Heart left ventricle (tissue), 16 donors: ENCODE data around the gene R3HDM2. TPM values are rescaled to one million over a fixed set of nuclear protein-coding genes. Genes with fewer than 3 reads are reported as not detected.
A peak's percentile ranks its signal among the peaks of the same experiment; 100 is the strongest.

ENCODE experiments used
- ATAC-seq, 4 donors: fragments of 200-7000 bp; cut with Tn5 transposase; one replicate each; pipeline ENCODE4 v1.9.1; 2020 to 2022; ENCODE audit warnings: moderate library complexity in 4 of 4, mild to moderate bottlenecking in 3 of 4, moderate number of reproducible peaks in 1 of 4
- DNase-seq, 5 donors: peaks; one replicate each; pipeline ENCODE4 v3.0.0-alpha.2; 2020
- H3K27ac ChIP-seq, 12 donors: fragments of 200-600 bp; sonication (generic) in 4 of 12; one replicate each; pipeline versions ENCODE4 v1.5.0 to v1.8.0; 2016 to 2022; ENCODE audit warnings: mild to moderate bottlenecking in 2 of 12
- H3K27me3 ChIP-seq, 9 donors: fragments of 200-600 bp; sonication (generic) in 2 of 9; one replicate each; pipeline versions ENCODE4 v1.5.1 to v1.8.0; 2016 to 2022; ENCODE audit warnings: mild to moderate bottlenecking in 3 of 9
- H3K36me3 ChIP-seq, 9 donors: fragments of 200-600 bp; sonication (generic) in 2 of 9; one replicate each; pipeline versions ENCODE4 v1.5.0 to v1.8.0; 2018 to 2022; ENCODE audit warnings: mild to moderate bottlenecking in 2 of 9
- H3K4me1 ChIP-seq, 12 donors: fragments of 200-600 bp; sonication (generic) in 4 of 12; one replicate each; pipeline versions ENCODE4 v1.5.0 to v1.8.0; 2016 to 2022; ENCODE audit warnings: mild to moderate bottlenecking in 3 of 12
- H3K4me3 ChIP-seq, 12 donors: fragments of 200-600 bp; sonication (generic) in 4 of 12; one replicate each; pipeline versions ENCODE4 v1.5.0 to v1.8.0; 2017 to 2022; ENCODE audit warnings: mild to moderate bottlenecking in 9 of 12, moderate library complexity in 4 of 12
- H3K9me3 ChIP-seq, 12 donors: fragments of 200-600 bp; sonication (generic) in 4 of 12; one replicate each; pipeline versions ENCODE4 v1.5.0 to v1.8.0; 2016 to 2022; ENCODE audit warnings: mild to moderate bottlenecking in 1 of 12
- POLR2A ChIP-seq, 2 donors: fragments of 450-650 bp; IDR thresholded peaks; one replicate each; pipeline ENCODE4 v1.6.1; 2017; ENCODE audit warnings: antibody characterized with exemption in 2 of 2, mild to moderate bottlenecking in 2 of 2, moderate library complexity in 2 of 2
- WGBS, 4 donors: extraction: QIAGEN DNeasy Blood & Tissue Kit in 2 of 4; methylation state at CpG; one replicate each; pipeline versions ENCODE4 v1.1.5 to v1.1.7; 2013 to 2018; 5-methylcytosine and 5-hydroxymethylcytosine counted together
- intact Hi-C, 10 donors: fragments of 100-400 bp; cut with DNase I; formaldehyde crosslinking; loops; one replicate each; pipeline versions ENCODE4 v1.11.1 to v1.14.2; 2022
- polyA plus RNA-seq, 2 donors: library from polyadenylated mRNA; stranded (reverse); fragments of 200-250 nt; gene quantifications; one replicate each; pipeline ENCODE4 v1.2.3, GENCODE V29; 2013
- total RNA-seq, 9 donors: library from RNA; depleted of rRNA in 2 of 9; stranded (reverse); fragments of >200 nt in 2 of 9; fragmentation: NEBNext Ultra II Directional in 3 of 9; extraction: Animal tissue kit (Norgen Biotek cat#: 25700) in 3 of 9; gene quantifications; one replicate each; pipeline versions ENCODE4 v1.1.0 to v1.2.4, GENCODE V29; 2016 to 2023
- TF ChIP-seq, protein P1 (sequence below), 12 donors: fragments of 200-600 bp; sonication (generic) in 4 of 12; IDR thresholded peaks; one replicate each; pipeline versions ENCODE4 v1.5.0 to v1.8.0; 2018 to 2022; ENCODE audit warnings: antibody characterized with exemption in 12 of 12, mild to moderate bottlenecking in 5 of 12
- donor health status: ischemic (EF 13 %, LVEDD 7.1; RV severe dilation, severe dysfunction).
- donor health status: healthy with polysubstance abuse.
- donor health status: DM: no; HTN: yes; CAD: no.
- donor health status: DM: no; HTN: no; CAD: no.
- donor health status: ischemic (EF 25% LVEDD 6.9; RV normal size, moderate dysfunction).
- donor health status: ischemic (EF 25% LVEDD 5.7; RV mildly dilated, moderate dysfunction).
- donor health status: healthy.
- donor health status: DM: yes; HTN: yes; CAD: no.
- donor health status: ischemic (EF 35%, LVEDD 5.7; RV mildly dilated, moderate dysfunction).
- donor health status: nonischemic (EF 11% LVEDD 7.7; RV severe dilation, severe dysfunction).
- donor health status: DM: yes; HTN: yes; CAD: no.
- donor health status: PGD.
- donor health status: ischemic (EF 29% LVEDD 5.4; RV normal size, mild dysfunction).
- donor health status: nonischemic (EF 23%, LVEDD 6.1; RV moderate dilation, normal function).

The R3HDM2 gene
- total and polyA plus RNA-seq, 11 donors, result 12.7 to 102 (median 59.8) TPM

DNA sequence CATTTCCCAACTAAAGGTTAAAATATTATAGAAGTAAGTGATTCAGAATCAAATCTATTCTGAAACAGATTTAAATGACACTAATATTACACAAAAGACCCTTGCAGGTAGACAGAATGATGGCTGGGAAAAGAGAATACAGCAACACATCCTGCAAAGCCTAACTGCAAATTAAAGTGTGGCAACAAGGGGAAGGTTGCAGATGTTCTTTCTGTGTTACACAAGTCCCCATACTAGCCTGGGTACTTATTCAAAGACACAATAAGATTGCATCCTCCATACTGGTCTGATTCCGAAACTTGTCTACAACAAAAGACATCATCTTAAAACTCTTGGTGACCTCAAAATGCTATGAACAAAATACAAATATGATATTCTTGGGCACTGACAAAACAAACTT, 50.5 kb downstream of the R3HDM2 start:
- WGBS, 4 donors, result 99 to 100% (median 100%) methylated on average over 1 of the region's 1 CpG
- ATAC-seq (no peak), DNase-seq (no peak)
- peaks cover 0 to 3% (median 0%) of the 10 kb centered on the region in 12 donors for H3K4me1 ChIP-seq
- no peaks in the 10 kb centered on the region for H3K9me3 ChIP-seq
- peaks cover 0 to 16% (median 3%) of the 10 kb centered on the region in 9 donors for H3K36me3 ChIP-seq
- H3K27ac ChIP-seq, result no peak overlapping the region
- no peaks in the 10 kb centered on the region for H3K27me3 ChIP-seq
- no peak overlapping the region for H3K4me3 ChIP-seq
- intact Hi-C loops, result no loop called here
- TF ChIP-seq, protein P1, sequence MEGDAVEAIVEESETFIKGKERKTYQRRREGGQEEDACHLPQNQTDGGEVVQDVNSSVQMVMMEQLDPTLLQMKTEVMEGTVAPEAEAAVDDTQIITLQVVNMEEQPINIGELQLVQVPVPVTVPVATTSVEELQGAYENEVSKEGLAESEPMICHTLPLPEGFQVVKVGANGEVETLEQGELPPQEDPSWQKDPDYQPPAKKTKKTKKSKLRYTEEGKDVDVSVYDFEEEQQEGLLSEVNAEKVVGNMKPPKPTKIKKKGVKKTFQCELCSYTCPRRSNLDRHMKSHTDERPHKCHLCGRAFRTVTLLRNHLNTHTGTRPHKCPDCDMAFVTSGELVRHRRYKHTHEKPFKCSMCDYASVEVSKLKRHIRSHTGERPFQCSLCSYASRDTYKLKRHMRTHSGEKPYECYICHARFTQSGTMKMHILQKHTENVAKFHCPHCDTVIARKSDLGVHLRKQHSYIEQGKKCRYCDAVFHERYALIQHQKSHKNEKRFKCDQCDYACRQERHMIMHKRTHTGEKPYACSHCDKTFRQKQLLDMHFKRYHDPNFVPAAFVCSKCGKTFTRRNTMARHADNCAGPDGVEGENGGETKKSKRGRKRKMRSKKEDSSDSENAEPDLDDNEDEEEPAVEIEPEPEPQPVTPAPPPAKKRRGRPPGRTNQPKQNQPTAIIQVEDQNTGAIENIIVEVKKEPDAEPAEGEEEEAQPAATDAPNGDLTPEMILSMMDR (IDR thresholded peaks at IDR 0.05), result no peak
- no peak for TF ChIP-seq POLR2A (IDR thresholded peaks at IDR 0.05)

DNA sequence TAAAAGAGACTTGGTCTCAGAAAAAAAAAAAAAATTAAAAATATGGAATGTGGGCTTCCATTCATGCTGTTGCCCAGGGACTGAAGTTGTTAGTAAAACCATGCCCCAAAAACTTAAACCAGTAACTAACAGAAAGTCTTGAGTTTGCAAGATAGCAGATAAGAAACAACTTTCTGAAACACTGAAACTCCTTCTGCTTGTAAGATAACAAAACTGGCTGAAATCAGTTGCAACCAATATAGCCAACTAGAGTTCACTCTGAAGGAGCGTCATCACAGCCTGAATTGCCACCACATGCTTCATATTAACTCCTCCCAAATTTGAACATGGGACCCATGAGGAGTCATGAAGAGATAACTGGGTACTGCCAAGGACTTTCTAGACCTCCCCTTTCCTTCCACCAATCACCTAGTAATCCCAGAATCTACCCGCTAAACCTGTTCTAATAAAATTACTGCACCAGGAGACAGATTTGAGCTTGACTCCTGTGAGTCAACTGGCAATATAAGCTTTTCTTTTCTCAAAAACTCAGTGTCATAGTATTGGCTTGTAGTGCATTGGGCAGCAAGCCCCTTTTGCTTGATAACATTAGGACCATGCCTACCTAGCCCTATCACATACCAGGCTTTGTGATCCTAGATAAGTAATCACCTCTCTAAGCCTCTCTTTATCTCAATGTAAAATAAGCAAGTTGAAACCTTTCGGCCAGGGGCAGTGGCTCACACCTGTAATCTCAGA, 53.6 kb downstream of the R3HDM2 start:
- Histone ChIP-seq H3K9me3 (no peaks in the 10 kb centered on the region), H3K36me3 (peaks cover 0 to 16% (median 0%) of the 10 kb centered on the region in 9 donors), H3K27ac (no peak overlapping the region), H3K4me1 (peaks cover 0 to 7% (median 3%) of the 10 kb centered on the region in 12 donors), H3K4me3 (no peak overlapping the region), H3K27me3 (no peaks in the 10 kb centered on the region)
- DNase-seq (no peak), ATAC-seq (no peak)
- intact Hi-C loops, result no loop called here
- WGBS, 4 donors, result 72 to 85% (median 80%) methylated on average over 3 of the region's 3 CpGs
- TF ChIP-seq POLR2A (IDR thresholded peaks at IDR 0.05), result no peak
- TF ChIP-seq, protein P1 (IDR thresholded peaks at IDR 0.05), result no peak

DNA sequence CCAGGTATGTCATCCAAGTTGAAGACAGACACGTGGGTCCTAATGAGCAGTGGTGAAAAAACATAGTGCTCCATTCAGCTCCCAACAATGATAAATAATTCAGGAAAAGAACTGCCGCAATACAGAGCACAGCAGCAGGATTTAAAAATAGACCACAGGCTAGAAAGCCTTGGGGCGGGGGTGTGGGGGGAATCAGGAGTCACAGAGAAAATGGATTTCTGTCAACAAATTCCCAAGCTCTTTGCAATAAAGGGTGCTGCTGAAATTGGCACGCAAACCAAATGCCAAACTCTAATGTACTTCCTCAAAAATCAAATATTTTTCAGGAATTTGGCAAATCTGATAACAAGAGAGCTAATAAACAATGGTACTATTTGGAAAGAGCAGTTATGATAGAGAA, 58.6 kb downstream of the R3HDM2 start:
- ATAC-seq (peak; percentile 78 to 90 (median 81)), DNase-seq (peak in 1 of 5 donors; percentile 25)
- Histone ChIP-seq H3K4me3 (no peak overlapping the region), H3K36me3 (peaks cover 0 to 8% (median 0%) of the 10 kb centered on the region in 9 donors), H3K9me3 (no peaks in the 10 kb centered on the region), H3K27ac (peak overlapping the region in 8 of 12 donors; percentile 2 to 72 (median 44)), H3K4me1 (peaks cover 0 to 25% (median 10%) of the 10 kb centered on the region in 12 donors), H3K27me3 (no peaks in the 10 kb centered on the region)
- intact Hi-C loops, result no loop called here
- WGBS, 4 donors, result 41 to 51% (median 45%) methylated on average over 4 of the region's 4 CpGs
- TF ChIP-seq, protein P1 (IDR thresholded peaks at IDR 0.05), result no peak
- TF ChIP-seq POLR2A (IDR thresholded peaks at IDR 0.05), result no peak

DNA sequence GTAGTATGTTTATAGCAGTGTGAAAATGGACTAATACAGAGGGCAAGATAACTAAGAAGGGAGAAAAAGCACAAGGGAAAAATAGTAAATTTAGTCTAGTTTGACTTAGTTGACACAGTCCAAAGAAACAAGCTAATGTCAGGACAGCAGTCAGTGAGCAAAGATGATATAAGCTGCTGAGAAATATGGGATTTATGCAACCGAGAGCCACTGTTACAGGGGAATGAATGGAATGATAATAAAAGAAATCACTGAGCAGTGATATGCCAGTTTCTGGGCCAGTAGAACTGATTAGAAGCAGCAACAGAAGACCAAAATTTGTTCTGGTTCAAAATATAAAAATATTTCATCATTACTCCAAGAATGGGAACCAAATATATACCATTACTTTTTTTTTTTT, 60.1 kb downstream of the R3HDM2 start:
- ATAC-seq (no peak), DNase-seq (no peak)
- intact Hi-C loops, result no loop called here
- H3K27ac ChIP-seq, result no peak overlapping the region
- peaks cover 0 to 25% (median 10%) of the 10 kb centered on the region in 12 donors for H3K4me1 ChIP-seq
- H3K9me3 ChIP-seq, result peaks cover 0 to 15% (median 6%) of the 10 kb centered on the region in 12 donors
- no peak for TF ChIP-seq POLR2A (IDR thresholded peaks at IDR 0.05)
- TF ChIP-seq, protein P1 (IDR thresholded peaks at IDR 0.05), result no peak
- peaks cover 0 to 4% (median 0%) of the 10 kb centered on the region in 9 donors for H3K36me3 ChIP-seq
- WGBS, 4 donors, result 53 to 60% (median 56%) methylated on average over 1 of the region's 1 CpG
- H3K4me3 ChIP-seq, result no peak overlapping the region
- no peaks in the 10 kb centered on the region for H3K27me3 ChIP-seq
